GM10248 (cell line): Measurements from ENCODE around the gene TSSK2.

Source experiments
- CTCF ChIA-PET: fragments of 300-600 bp; sonication (Branson Sonifier 250); formaldehyde crosslinking; extraction: SDS; loops from one replicate; lab custom pipeline; 2021; ENCODE audit warnings: antibody characterized with exemption; lab: Yijun Ruan, JAX
- POLR2A ChIA-PET: fragments of 350-650 bp; sonication (Branson Sonifier 250); formaldehyde crosslinking; extraction: SDS; loops from one replicate; lab custom pipeline; 2020; ENCODE audit warnings: antibody characterized with exemption; lab: Yijun Ruan, JAX
- DNase-seq: peaks from one replicate; pipeline ENCODE4 v3.0.0; 2012; ENCODE audit errors: extremely low spot score
- CTCF ChIP-seq: IDR thresholded peaks from 2 replicates; pipeline ENCODE4 v1.5.1; 2012; ENCODE audit warnings: mild to moderate bottlenecking, low read depth; ENCODE audit errors: extremely low read depth, missing control alignments, control extremely low read depth

The TSSK2 gene

GRCh38 chr22:19134874-19135273 lies 3.8 kb downstream of the TSSK2 start:
- CTCF ChIA-PET: interaction anchor here (2.9 kb wide), 1 partner anchor 10 kb away, joined by 15 read pairs; the partner anchor contains the start of gene ESS2
- POLR2A ChIA-PET: no interaction called here
- no peak for TF ChIP-seq CTCF
- DNase-seq: no peak

- CTCF ChIA-PET: no interaction called here
- TF ChIP-seq CTCF: no peak
- DNase-seq: no peak
- POLR2A ChIA-PET: no interaction called here
Measured at GRCh38 chr22:19136915-19137314, 5.8 kb downstream of the TSSK2 start.

GRCh38 chr22:19137384-19138216 lies 6.5 kb downstream of the TSSK2 start:
- ChIA-PET POLR2A (no interaction called here), CTCF (no interaction called here)
- no peak for DNase-seq
- no peak for TF ChIP-seq CTCF

- DNase-seq: no peak
- ChIA-PET CTCF (interaction anchor here (2.1 kb wide), 1 partner anchor 41 kb away, joined by 5 read pairs; the partner anchor contains the start of gene SLC25A1), POLR2A (no interaction called here)
- no peak for TF ChIP-seq CTCF
Measured at GRCh38 chr22:19138217-19139000, 7.3 kb downstream of the TSSK2 start.

- no peak for TF ChIP-seq CTCF
- ChIA-PET POLR2A (no interaction called here), CTCF (interaction anchor here (2.1 kb wide), 1 partner anchor 40 kb away, joined by 5 read pairs; the partner anchor contains the start of gene SLC25A1)
- DNase-seq: no peak
Measured at GRCh38 chr22:19139001-19139356, 7.9 kb downstream of the TSSK2 start.

GRCh38 chr22:19139974-19140373 lies 8.9 kb downstream of the TSSK2 start:
- TF ChIP-seq CTCF: no peak
- ChIA-PET CTCF (interaction anchor here (2.1 kb wide), 1 partner anchor 39 kb away, joined by 5 read pairs; the partner anchor contains the start of gene SLC25A1), POLR2A (no interaction called here)
- no peak for DNase-seq
